HepG2 (cell line): ENCODE data around the gene ATG13. TPM values are rescaled to one million over a fixed set of nuclear protein-coding genes. Genes with fewer than 3 reads are reported as not detected.

Experiments used
- ATAC-seq: fragments of 200-7000 bp; cut with Tn5 transposase; 3 replicates; pipeline ENCODE4 v1.9.1; 2020; ENCODE audit warnings: mild to moderate bottlenecking, moderate library complexity
- BruUV-seq: library from RNA; stranded (reverse); fragments of 400-500 nt; replicated peaks from 2 replicates; lab custom pipeline; 2021; lab: Mats Ljungman, UMichigan
- CTCF ChIA-PET: fragments of 300-600 bp; formaldehyde crosslinking; extraction: SDS; loops from one replicate; lab custom pipeline; 2021; ENCODE audit warnings: low total read pairs, inconsistent platforms, low intra/inter-chr PET ratio; lab: Yijun Ruan, JAX
- POLR2A ChIA-PET: fragments of 350-600 bp; sonication (Branson Sonifier 250); formaldehyde crosslinking; loops from one replicate; lab custom pipeline; 2020; ENCODE audit warnings: antibody characterized with exemption, inconsistent platforms; lab: Yijun Ruan, JAX
- DNase-seq: peaks from one replicate; pipeline ENCODE4 v3.0.0-alpha.2; 2015; ENCODE audit warnings: low spot score
- FAIRE-seq: peaks from 3 replicates; lab custom pipeline; 2011; peaks lifted over from hg19 to GRCh38; lab: Jason Lieb, UNC
- H2AFZ ChIP-seq: one replicate; pipeline ENCODE4 v1.6.1; 2011; ENCODE audit warnings: low read length, inconsistent platforms
- H3K27ac ChIP-seq: fragments of 300-600 bp; 3 replicates; pipeline ENCODE4 v1.8.0; 2011; ENCODE audit warnings: mixed run types, mild to moderate bottlenecking, mixed read lengths, low read length, inconsistent platforms; ENCODE audit not compliant: insufficient read depth; ENCODE audit errors: extremely low read length
- H3K27me3 ChIP-seq, 2 experiments: fragments of 200-600 bp in 1 of 2; 2 replicates in 1 of 2; 3 replicates in 1 of 2; pipeline versions ENCODE4 v1.6.0 to v1.8.0; 2011; ENCODE audit warnings: low read length in 2 of 2, mild to moderate bottlenecking in 2 of 2, moderate library complexity in 2 of 2, inconsistent platforms in 1 of 2; ENCODE audit not compliant: insufficient read depth in 2 of 2, control insufficient read depth in 1 of 2
- H3K36me3 ChIP-seq, 2 experiments: fragments of 200-600 bp in 1 of 2; replicated peaks in 1 of 2; 2 replicates in 1 of 2; 3 replicates in 1 of 2; pipeline versions ENCODE4 v1.5.1 to v1.8.0; 2011; ENCODE audit warnings: low read length in 2 of 2, inconsistent platforms in 1 of 2; ENCODE audit not compliant: insufficient read depth in 2 of 2, control insufficient read depth in 1 of 2
- H3K4me1 ChIP-seq: 2 replicates; pipeline ENCODE4 v1.5.1; 2012; ENCODE audit warnings: low read length, inconsistent platforms; ENCODE audit not compliant: insufficient read depth
- H3K4me2 ChIP-seq: 2 replicates; pipeline ENCODE4 v1.6.0; 2011; ENCODE audit warnings: low read depth, low read length, inconsistent platforms
- H3K4me3 ChIP-seq, 3 experiments: fragments of 200-600 bp in 1 of 3; sonication (generic), shearing (Covaris generic) in 1 of 3; replicated peaks in 1 of 3; 2 replicates each; pipeline ENCODE4 v1.5.1; 2011 to 2016; ENCODE audit warnings: low read length in 3 of 3, inconsistent platforms in 2 of 3, low read depth in 2 of 3, mild to moderate bottlenecking in 2 of 3, control low read depth in 1 of 3, mixed read lengths in 1 of 3; ENCODE audit not compliant: insufficient read depth in 1 of 3
- H3K79me2 ChIP-seq: one replicate; pipeline ENCODE4 v1.6.1; 2011; ENCODE audit warnings: low read length, inconsistent platforms; ENCODE audit not compliant: insufficient read depth
- H3K9ac ChIP-seq: 2 replicates; pipeline ENCODE4 v1.6.0; 2011; ENCODE audit warnings: mild to moderate bottlenecking, low read depth, low read length, inconsistent platforms; ENCODE audit not compliant: insufficient read depth
- H3K9me3 ChIP-seq: 2 replicates; pipeline ENCODE4 v1.5.1; 2012; ENCODE audit warnings: mild to moderate bottlenecking, low read length
- H4K20me1 ChIP-seq: 2 replicates; pipeline ENCODE4 v1.6.0; 2011; ENCODE audit warnings: inconsistent platforms, mild to moderate bottlenecking, low read length, moderate library complexity; ENCODE audit not compliant: insufficient read depth
- CREB1 ChIP-seq, 2 experiments: fragments of 450-650 bp in 1 of 2; IDR thresholded peaks; 2 replicates each; pipeline ENCODE4 v1.6.1; 2016 to 2017; ENCODE audit warnings: control low read depth in 1 of 2, mild to moderate bottlenecking in 1 of 2, missing compliant biosample characterization in 1 of 2, missing genetic modification characterization in 1 of 2
- HNRNPLL ChIP-seq: fragments of 200-400 bp; formaldehyde crosslinking; IDR thresholded peaks from 2 replicates; pipeline ENCODE4 v1.6.1; 2017; ENCODE audit warnings: mild to moderate bottlenecking, low read depth, low read length; ENCODE audit not compliant: poor library complexity, severe bottlenecking
- KLF15 ChIP-seq: sonication (generic); formaldehyde crosslinking; IDR thresholded peaks from 2 replicates; pipeline ENCODE4 v1.8.1; 2023; ENCODE audit warnings: borderline replicate concordance, mild to moderate bottlenecking, inconsistent platforms, missing genetic modification reagents, mixed read lengths
- MAFK ChIP-seq, 2 experiments: IDR thresholded peaks in 1 of 2; conservative IDR thresholded peaks in 1 of 2; 2 replicates each; pipeline ENCODE4 v1.6.1; 2011; ENCODE audit warnings: improper control_type of control experiment in 2 of 2, low read length in 2 of 2
- ZNF24 ChIP-seq: fragments of 450-650 bp; IDR thresholded peaks from 2 replicates; pipeline ENCODE4 v1.6.1; 2017; ENCODE audit warnings: antibody characterized with exemption, mild to moderate bottlenecking
- ZNF441 ChIP-seq: sonication (generic); formaldehyde crosslinking; IDR thresholded peaks from 2 replicates; pipeline ENCODE4 v1.7.0; 2021; ENCODE audit warnings: missing genetic modification reagents, borderline replicate concordance
- ZNF761 ChIP-seq: sonication (generic); formaldehyde crosslinking; conservative IDR thresholded peaks from 2 replicates; pipeline ENCODE4 v1.4.0; 2020; ENCODE audit warnings: mild to moderate bottlenecking, missing genetic modification reagents
- ZNF792 ChIP-seq: IDR thresholded peaks from 2 replicates; pipeline ENCODE4 v1.6.1; 2016
- WGBS: methylation state at CpG from one replicate; pipeline ENCODE4 v1.1.6; 2017; ENCODE audit warnings: low lambda C conversion rate; 5-methylcytosine and 5-hydroxymethylcytosine counted together
- in situ Hi-C: cut with HindIII; loops from 2 replicates; pipeline ENCODE4 v1.10.0; 2017; ENCODE audit warnings: low pct_unique_long_range_greater_than_20kb; ENCODE audit not compliant: extremely low pct_ligation_motif_present
- intact Hi-C: fragments of 100-400 bp; cut with micrococcal nuclease; formaldehyde crosslinking; loops from one replicate; pipeline ENCODE4 v1.10.0; 2022; ENCODE audit not compliant: unreplicated experiment
- polyA plus RNA-seq, 8 experiments: library from polyadenylated mRNA; depleted of rRNA in 3 of 8; stranded (reverse) in 7 of 8; unstranded in 1 of 8; fragments of >200 nt; fragmentation: Illumina TruSeq in 4 of 8; extraction: Trizol in 4 of 8; gene quantifications; 2 replicates each; pipeline versions ENCODE4 v1.2.1 to v1.2.3, GENCODE V29; 2011 to 2016; ENCODE audit warnings: low read depth in 4 of 8, missing spikeins in 1 of 8, mixed read lengths in 1 of 8; ENCODE audit not compliant: insufficient read depth in 1 of 8
- total RNA-seq, 5 experiments: library from RNA; depleted of rRNA; stranded (reverse); fragments of >200 nt; fragmentation: Illumina TruSeq; extraction: Trizol; gene quantifications; 2 replicates each; pipeline ENCODE4 v1.2.3, GENCODE V29; 2016; ENCODE audit warnings: low read depth in 1 of 5
- TF ChIP-seq, protein P1 (sequence below): sonication (generic); formaldehyde crosslinking; IDR thresholded peaks from 2 replicates; pipeline ENCODE4 v1.8.0; 2022; ENCODE audit warnings: low read depth, missing genetic modification reagents
- TF ChIP-seq, protein P2 (sequence below): sonication (generic); formaldehyde crosslinking; IDR thresholded peaks from 2 replicates; pipeline ENCODE4 v1.4.0; 2020; ENCODE audit warnings: missing genetic modification reagents, borderline replicate concordance
- TF ChIP-seq, protein P3 (sequence below): sonication (generic); formaldehyde crosslinking; IDR thresholded peaks from 2 replicates; pipeline ENCODE4 v1.4.0; 2020; ENCODE audit warnings: mild to moderate bottlenecking, missing genetic modification reagents

Gene ATG13
- total and polyA plus RNA-seq, 2 of the 13 experiments (the other 11 are each of a cell fraction or from before 2014, with no cell fraction given) = 55.0 to 77.3 TPM

GRCh38 chr11:46639197-46639839 lies 22.0 kb downstream of the ATG13 start:
- CTCF ChIA-PET = no interaction called here
- Histone ChIP-seq H3K4me3 (no peak overlapping the region), H3K27me3 (no peaks in the 10 kb centered on the region), H3K9me3 (no peaks in the 10 kb centered on the region), H2AFZ (no peak overlapping the region), H3K4me2 (0 out of 2 replicates have a peak overlapping the region, but pooled peaks have one; percentile 57), H3K27ac (peak overlapping the region; percentile 78), H4K20me1 (no peaks in the 10 kb centered on the region), H3K36me3 (peaks cover 4 to 23% of the 10 kb centered on the region in 2 experiments; a peak in 3 of 5 replicates)
- DNase-seq = no peak
- in situ Hi-C loops = no loop called here
- no TSS peak for BruUV-seq
- POLR2A ChIA-PET = no interaction called here
- TF ChIP-seq ZNF24 (no peak), HNRNPLL (no peak), MAFK (conservative IDR thresholded peaks at IDR 0.05 in 1 of 2, IDR thresholded peaks at IDR 0.05 in 1 of 2; ENCODE audit: low read length in 2 of 2) (no peak), KLF15 (CRISPR knock-in tag) (no peak), ZNF792 (CRISPR knock-in tag) (peak; percentile 97), ZNF761 (CRISPR knock-in tag) (no peak), CREB1 (IDR thresholded peaks at IDR 0.05) (no peak), CREB1 (CRISPR knock-in tag; IDR thresholded peaks at IDR 0.05) (no peak), ZNF441 (CRISPR knock-in tag) (peak; percentile 96)
- TF ChIP-seq, protein P1, sequence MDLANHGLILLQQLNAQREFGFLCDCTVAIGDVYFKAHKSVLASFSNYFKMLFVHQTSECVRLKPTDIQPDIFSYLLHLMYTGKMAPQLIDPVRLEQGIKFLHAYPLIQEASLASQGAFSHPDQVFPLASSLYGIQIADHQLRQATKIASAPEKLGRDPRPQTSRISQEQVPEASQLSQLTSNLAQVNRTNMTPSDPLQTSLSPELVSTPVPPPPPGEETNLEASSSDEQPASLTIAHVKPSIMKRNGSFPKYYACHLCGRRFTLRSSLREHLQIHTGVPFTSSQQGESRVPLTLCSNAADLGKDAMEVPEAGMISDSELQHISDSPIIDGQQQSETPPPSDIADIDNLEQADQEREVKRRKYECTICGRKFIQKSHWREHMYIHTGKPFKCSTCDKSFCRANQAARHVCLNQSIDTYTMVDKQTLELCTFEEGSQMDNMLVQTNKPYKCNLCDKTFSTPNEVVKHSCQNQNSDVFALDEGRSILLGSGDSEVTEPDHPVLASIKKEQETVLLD (CRISPR knock-in tag) = no peak
- TF ChIP-seq, protein P2, sequence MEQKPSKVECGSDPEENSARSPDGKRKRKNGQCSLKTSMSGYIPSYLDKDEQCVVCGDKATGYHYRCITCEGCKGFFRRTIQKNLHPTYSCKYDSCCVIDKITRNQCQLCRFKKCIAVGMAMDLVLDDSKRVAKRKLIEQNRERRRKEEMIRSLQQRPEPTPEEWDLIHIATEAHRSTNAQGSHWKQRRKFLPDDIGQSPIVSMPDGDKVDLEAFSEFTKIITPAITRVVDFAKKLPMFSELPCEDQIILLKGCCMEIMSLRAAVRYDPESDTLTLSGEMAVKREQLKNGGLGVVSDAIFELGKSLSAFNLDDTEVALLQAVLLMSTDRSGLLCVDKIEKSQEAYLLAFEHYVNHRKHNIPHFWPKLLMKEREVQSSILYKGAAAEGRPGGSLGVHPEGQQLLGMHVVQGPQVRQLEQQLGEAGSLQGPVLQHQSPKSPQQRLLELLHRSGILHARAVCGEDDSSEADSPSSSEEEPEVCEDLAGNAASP (CRISPR knock-in tag) = no peak
- TF ChIP-seq, protein P3, sequence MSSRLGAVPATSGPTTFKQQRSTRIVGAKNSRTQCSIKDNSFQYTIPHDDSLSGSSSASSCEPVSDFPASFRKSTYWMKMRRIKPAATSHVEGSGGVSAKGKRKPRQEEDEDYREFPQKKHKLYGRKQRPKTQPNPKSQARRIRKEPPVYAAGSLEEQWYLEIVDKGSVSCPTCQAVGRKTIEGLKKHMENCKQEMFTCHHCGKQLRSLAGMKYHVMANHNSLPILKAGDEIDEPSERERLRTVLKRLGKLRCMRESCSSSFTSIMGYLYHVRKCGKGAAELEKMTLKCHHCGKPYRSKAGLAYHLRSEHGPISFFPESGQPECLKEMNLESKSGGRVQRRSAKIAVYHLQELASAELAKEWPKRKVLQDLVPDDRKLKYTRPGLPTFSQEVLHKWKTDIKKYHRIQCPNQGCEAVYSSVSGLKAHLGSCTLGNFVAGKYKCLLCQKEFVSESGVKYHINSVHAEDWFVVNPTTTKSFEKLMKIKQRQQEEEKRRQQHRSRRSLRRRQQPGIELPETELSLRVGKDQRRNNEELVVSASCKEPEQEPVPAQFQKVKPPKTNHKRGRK (CRISPR knock-in tag) = no peak
- TF ChIP-seq, all 625 proteins: peak for 2
- WGBS = 96% methylated on average over 7 of the region's 7 CpGs
- H3K4me1 ChIP-seq = peaks cover 49% of the 10 kb centered on the region
- ATAC-seq (no peak), FAIRE-seq (no peak)
- H3K9ac ChIP-seq = no peak overlapping the region
- peaks cover 16% of the 10 kb centered on the region for H3K79me2 ChIP-seq
- intact Hi-C loops = no loop called here
